ENCODE results near the gene CRY1. TPM values are rescaled to one million over a fixed set of nuclear protein-coding genes. Genes with fewer than 3 reads are reported as not detected.
A peak's percentile ranks its signal among the peaks of the same experiment; 100 is the strongest.

Gene CRY1
- total and polyA plus RNA-seq, 5 experiments from 2014 or later: 26.1 to 37.9 (median 30.7) TPM

DNA sequence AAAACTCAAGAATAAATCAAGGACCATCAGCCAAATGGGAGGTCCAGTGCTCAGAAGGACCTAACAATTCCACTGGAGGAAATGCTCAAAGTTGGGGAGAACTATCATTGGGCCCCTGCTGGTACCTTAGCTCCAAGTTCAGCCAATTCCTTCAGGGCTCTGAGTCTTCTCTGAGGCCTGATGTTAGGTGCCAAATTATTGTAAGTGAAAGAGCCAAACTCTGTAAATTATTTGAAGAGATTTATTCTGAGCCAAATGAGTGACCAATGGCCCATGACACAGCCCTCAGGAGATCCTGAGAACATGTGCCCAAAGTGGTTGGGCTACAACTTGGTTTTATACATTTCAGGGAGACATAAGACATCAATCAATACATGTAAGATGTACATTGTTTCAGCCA lies 145.9 kb downstream of the CRY1 start:
- DNase-seq: no peak
- no peak for ATAC-seq
- Mint-ChIP-seq H3K27me3 (peaks cover 0 to 11% (median 0%) of the 10 kb centered on the region in 5 donors), H3K4me3 (no peak overlapping the region), H3K9me3 (peaks cover 0 to 15% (median 8%) of the 10 kb centered on the region in 9 donors), H3K27ac (peak overlapping the region in 1 of 10 donors; percentile 40), H3K4me1 (peaks cover 0 to 6% (median 2%) of the 10 kb centered on the region in 4 donors), H3K36me3 (peaks cover 0 to 10% (median 6%) of the 10 kb centered on the region in 3 donors)
- POLR2A ChIA-PET: no interaction called here

DNA sequence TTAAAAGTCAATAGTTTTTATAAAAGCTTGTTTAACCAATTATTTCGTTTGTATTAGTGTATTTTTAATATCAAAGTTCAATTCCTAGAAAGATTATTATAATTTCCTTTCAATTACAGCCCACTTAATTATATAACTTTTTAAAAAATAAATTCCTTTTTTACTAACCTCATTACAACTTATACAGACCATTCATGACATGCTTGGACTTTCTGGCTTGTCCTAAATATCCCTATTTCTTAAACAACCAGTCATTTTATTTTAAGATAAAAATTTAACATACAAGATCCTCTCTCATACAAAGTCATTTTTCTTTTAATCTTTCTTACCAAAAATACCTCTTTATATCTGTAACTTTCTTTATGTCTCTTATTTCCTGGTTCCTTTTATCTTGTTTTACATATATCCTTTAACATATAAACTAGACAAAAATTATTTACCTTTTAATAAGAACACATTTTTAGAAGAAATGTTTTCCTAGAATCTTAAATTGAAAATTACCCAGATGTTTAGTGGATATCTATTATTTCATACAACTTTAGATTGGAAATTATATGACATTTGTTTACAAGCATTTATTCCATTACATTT lies 148.0 kb downstream of the CRY1 start:
- Mint-ChIP-seq H3K4me3 (no peak overlapping the region), H3K9me3 (peaks cover 0 to 15% (median 8%) of the 10 kb centered on the region in 9 donors), H3K4me1 (no peaks in the 10 kb centered on the region), H3K36me3 (peaks cover 0 to 10% (median 6%) of the 10 kb centered on the region in 3 donors), H3K27ac (no peak overlapping the region), H3K27me3 (peaks cover 0 to 11% (median 0%) of the 10 kb centered on the region in 5 donors)
- POLR2A ChIA-PET: no interaction called here
- ATAC-seq: no peak
- no peak for DNase-seq

DNA sequence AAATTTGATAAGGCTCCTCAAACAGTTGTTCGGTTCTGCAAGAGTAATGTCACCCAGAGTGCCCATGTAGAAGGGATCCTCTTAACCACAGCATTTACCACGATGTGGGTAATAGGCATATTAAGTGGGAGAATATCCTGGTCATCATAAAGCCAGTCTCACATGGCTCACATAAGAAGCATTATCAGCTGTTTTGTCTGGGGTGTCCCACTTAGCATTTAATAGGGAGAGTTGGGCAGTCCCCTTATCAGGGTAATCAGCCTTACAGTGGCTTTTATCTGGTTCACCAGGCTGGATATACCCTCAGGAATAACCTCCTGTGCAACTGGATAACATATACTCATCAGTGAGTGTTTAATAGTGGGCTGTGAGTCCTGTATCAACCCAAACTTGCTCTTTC lies 150.6 kb downstream of the CRY1 start:
- Mint-ChIP-seq H3K27ac (no peak overlapping the region), H3K36me3 (peaks cover 0 to 2% (median 0%) of the 10 kb centered on the region in 3 donors), H3K4me3 (no peak overlapping the region), H3K9me3 (peaks cover 0 to 2% (median 0%) of the 10 kb centered on the region in 9 donors), H3K27me3 (peaks cover 0 to 9% (median 0%) of the 10 kb centered on the region in 5 donors), H3K4me1 (no peaks in the 10 kb centered on the region)
- DNase-seq (no peak), ATAC-seq (no peak)
- POLR2A ChIA-PET: interaction anchor here (0.7 kb wide), 1 partner anchor 11 kb away, joined by 3 read pairs; no protein-coding TSS in a partner anchor

GRCh38 chr12:106941481-106942156 lies 151.7 kb downstream of the CRY1 start:
- H3K36me3 Mint-ChIP-seq: peaks cover 0 to 2% (median 0%) of the 10 kb centered on the region in 3 donors
- no peaks in the 10 kb centered on the region for H3K4me1 Mint-ChIP-seq
- DNase-seq: no peak
- H3K4me3 Mint-ChIP-seq: no peak overlapping the region
- H3K27ac Mint-ChIP-seq: peak overlapping the region in 1 of 10 donors; percentile 26
- no peak for ATAC-seq
- peaks cover 0 to 8% (median 0%) of the 10 kb centered on the region in 5 donors for H3K27me3 Mint-ChIP-seq
- peaks cover 0 to 2% (median 0%) of the 10 kb centered on the region in 9 donors for H3K9me3 Mint-ChIP-seq
- POLR2A ChIA-PET: no interaction called here

Other genes with a start within 250 kb of the CRY1 start
- gene TMEM263, start 137.6 kb downstream of the CRY1 start, total RNA-seq: 10 to 100 TPM; 47.2 to 53.1 TPM
- 10 to 100 TPM; 38.7 to 54.7 (median 38.9) TPM for gene TMEM263, start 137.6 kb downstream of the CRY1 start, polyA plus RNA-seq
- gene MTERF2, start 106.4 kb downstream of the CRY1 start, total RNA-seq: 10 to 100 TPM; 13.1 to 14.3 TPM
- gene MTERF2, start 106.4 kb downstream of the CRY1 start, polyA plus RNA-seq: 1 to 10 TPM; 4.4 to 9.3 (median 8.5) TPM

Data from naive thymus-derived CD8-positive, alpha-beta T cell (primary cell).